ENCODE results near the gene POLR3GL.
A peak's percentile ranks its signal among the peaks of the same experiment; 100 is the strongest.
"Not testable (repeated sequence)": the region's sequence is repeated elsewhere in the genome, so short reads cannot be mapped to it uniquely, and the experiment has no call there.

Gene POLR3GL, protein sequence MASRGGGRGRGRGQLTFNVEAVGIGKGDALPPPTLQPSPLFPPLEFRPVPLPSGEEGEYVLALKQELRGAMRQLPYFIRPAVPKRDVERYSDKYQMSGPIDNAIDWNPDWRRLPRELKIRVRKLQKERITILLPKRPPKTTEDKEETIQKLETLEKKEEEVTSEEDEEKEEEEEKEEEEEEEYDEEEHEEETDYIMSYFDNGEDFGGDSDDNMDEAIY

DNA sequence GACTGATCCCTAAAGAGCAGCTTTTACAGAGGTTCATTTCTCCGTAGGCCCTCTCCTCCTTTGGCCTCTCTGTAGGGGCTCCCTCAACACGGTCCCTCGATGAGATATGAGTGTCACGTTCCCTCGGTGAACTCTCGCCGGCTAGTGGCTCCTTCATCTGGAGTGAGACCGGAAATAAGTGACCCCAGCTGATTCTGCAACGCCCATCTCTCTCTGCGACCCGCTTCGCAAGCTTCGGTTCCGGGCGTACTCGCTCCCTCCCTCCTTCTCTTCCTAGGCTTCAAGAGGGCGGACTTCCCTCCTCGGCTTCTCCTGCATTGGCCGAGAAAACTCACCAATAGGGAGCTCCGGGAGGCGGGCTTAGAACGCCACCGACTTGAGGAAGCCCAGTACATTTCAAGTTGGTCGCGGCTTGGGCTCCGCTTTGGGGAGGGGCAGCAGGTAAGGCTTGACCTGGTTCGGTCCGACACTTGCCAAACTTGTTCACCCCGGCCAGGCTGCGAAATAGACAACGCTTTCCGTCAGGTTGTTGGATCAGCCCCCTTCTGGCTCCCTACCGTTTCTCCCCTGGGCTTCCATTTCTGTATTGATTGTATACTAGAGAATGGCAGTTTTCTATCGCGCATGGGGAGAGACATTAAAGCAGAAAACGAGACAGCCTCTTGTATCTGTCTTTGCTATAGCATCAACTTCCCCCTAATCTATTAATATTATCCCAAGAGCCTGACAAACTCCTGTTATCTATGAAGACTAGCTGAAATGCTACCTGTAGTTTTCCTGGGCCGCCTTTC lies at the start of gene POLR3GL, which contains the start of gene ANKRD34A:
Gene POLR3GL (plus strand): TSS at position 363 of the 791 bp plus-strand sequence. CDS start 10,176 bp downstream, outside the sequence.
Gene ANKRD34A (minus strand): TSS at position 248 of the 791 bp plus-strand sequence. CDS start 2,816 bp downstream, outside the sequence.
- peak; percentile 98 for DNase-seq (ENCODE audit: low spot score)

DNA sequence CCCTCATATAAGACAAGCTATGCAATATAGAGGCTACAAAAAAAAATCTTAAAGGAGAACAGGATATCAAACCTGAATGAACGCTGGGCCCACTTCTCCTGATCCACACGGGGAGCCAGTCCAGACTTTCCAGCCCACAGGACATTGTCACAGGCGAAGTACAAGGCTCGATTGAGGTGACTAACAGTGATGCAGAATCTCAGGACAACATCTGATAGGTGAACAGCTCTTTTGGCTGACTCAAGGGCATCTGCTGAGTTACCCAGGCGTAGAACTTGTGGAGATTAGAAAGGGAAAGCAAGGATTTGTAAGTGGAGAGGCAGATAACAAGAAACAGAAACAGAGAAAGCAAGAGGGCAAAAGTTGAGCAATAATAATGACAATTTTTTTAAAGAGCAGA lies 47.7 kb upstream of the POLR3GL start:
- no peak for DNase-seq (ENCODE audit: low spot score)

DNA sequence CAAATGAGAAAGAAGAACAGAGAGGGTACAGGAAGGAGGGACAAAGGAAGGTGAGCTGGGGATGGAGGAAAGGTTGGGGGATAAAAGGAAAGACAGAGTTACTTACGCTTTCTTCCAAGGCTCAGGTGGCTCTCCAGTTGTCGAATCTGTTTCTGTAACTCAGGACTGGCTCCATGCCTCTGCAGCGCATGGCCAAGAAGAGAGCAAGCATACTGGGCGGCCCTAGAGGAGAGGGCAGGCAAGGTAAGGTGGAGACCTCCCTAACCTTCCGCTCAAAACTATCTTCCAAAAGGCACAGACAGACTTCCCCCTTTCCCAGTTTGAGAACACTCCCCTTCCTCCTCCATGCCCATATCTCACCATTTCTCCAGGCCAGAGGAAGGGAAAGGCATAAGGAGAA lies 46.9 kb upstream of the POLR3GL start:
- no peak for DNase-seq (ENCODE audit: low spot score)

DNA sequence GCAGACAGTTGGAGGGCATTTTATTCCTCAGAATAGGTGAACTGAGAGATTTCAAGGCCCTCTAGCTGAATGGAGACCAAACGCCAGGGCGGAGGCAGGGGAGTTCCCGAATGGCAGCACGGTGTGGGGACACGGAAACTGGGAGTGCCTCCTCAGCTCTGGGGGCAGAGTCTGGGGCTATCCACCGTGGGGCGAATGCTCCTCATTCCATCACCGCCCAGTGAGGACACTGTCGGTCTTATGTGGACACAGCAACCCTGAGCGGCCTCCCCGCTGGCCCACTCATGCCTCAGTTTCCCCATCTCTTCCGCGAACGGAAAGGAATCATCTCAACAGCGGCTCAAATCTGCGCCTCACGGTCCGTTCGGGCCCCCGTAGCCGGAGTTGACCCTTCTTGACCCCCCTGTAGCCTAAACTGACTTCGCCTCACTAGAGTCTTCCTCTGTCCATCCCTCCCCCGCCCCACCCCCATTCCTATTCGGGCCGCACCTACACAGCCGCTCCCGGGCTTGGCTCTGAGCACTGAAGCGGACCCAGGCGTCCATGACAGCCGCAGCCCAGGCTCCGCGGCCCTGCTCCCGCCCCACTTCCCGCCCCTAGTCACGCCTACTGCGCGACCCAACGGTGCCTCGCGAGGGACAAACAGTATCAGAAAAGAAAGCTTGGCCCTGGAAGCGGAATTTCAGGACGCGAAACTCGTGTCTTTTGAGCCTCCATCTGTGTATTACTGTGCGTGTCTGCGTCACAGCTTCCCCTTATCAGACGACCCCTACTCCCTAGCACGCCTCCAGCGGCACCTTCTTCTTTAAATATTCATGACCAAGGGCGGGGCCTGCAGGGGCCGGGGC lies 46.1 kb upstream of the POLR3GL start, which contains the start of gene PEX11B:
Gene PEX11B (minus strand): TSS at position 574 of the 848 bp plus-strand sequence. CDS start 29 bp downstream, at position 545.
- DNase-seq (ENCODE audit: low spot score), result peak; percentile 89

DNA sequence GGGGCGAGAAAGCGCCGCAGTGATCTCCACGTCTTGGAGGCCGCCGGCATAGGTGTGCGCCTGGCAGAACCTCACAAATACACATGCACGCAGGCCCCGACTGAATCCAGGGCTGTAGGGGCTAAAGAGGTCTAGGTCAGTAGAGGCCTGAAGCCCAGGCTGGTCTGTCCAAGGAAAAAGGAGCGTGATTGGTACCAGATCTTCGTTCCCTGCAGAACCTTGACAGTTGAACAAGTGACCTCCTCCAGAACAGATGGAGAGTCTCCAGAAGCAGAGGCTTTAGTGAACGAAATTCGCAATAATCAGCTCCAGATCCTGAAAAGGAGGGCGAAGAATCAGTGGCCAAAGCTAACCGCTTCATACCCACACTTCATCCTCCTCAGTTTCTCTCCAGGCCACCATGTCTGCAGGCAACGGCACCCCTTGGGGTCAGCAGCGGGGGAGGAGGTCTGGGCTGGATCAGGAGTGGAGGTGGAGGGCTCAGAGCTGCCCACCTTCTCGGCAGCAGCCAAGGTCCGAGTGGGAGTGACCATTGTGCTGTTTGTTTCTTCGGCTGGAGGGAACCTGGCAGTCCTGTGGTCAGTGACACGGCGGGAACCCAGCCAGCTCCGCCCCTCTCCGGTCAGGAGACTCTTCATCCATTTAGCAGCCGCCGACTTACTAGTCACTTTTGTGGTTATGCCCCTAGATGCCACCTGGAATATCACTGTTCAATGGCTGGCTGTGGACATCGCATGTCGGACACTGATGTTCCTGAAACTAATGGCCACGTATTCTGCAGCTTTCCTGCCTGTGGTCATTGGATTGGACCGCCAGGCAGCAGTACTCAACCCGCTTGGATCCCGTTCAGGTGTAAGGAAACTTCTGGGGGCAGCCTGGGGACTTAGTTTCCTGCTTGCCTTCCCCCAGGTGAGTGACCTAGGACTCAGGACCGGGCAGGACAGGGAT lies 45.2 kb upstream of the POLR3GL start:
- peak; percentile 39 for DNase-seq (ENCODE audit: low spot score)

DNA sequence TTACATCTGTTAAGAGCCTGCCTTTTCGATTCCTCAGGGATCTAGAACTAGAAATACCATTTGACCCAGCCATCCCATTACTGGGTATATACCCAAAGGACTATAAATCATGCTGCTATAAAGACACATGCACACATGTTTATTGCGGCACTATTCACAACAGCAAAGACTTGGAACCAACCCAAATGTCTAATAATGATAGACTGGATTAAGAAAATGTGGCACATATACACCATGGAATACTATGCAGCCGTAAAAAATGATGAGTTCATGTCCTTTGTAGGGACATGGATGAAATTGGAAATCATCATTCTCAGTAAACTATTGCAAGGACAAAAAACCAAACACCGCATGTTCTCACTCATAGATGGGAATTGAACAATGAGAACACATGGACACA lies 44.2 kb upstream of the POLR3GL start:
- not testable (repeated sequence) for DNase-seq (ENCODE audit: low spot score)

DNA sequence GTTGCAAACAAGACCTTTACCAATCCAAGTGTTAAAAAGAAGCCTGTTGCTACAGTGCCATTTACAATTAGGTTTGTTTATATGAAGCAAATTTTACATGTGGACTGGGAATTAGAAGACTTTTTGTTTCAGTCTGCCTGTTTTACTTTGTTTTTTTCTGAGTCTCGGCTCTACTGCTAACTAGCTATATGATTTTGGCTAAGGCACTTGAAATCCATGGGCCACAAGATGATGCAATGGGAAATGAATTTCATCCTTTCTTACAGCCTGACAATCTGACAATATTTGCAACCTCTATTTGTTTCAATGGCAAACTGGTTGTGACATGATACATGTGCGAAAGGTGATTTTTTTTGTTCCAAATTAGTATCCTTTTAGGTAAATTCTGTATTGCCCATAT lies 42.2 kb upstream of the POLR3GL start:
- no peak for DNase-seq (ENCODE audit: low spot score)

DNA sequence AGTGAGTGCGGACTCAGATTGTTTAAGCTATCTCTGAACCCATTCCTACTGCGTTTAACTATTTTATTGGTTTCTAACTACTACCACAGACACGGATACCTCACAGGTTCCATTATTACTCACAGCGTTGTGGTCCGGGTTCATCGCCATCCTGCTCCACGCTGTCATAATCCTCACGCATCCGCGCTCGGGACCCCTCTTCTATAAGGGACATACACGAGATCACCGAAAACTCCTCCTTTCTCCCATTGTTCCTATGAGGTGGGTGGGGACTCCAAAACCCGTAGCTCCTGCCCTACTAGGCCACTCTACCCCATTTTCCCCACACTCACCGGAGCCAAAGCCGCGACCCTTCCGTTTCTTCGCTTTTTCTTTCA lies 37.8 kb upstream of the POLR3GL start:
- no peak for DNase-seq (ENCODE audit: low spot score)

DNA sequence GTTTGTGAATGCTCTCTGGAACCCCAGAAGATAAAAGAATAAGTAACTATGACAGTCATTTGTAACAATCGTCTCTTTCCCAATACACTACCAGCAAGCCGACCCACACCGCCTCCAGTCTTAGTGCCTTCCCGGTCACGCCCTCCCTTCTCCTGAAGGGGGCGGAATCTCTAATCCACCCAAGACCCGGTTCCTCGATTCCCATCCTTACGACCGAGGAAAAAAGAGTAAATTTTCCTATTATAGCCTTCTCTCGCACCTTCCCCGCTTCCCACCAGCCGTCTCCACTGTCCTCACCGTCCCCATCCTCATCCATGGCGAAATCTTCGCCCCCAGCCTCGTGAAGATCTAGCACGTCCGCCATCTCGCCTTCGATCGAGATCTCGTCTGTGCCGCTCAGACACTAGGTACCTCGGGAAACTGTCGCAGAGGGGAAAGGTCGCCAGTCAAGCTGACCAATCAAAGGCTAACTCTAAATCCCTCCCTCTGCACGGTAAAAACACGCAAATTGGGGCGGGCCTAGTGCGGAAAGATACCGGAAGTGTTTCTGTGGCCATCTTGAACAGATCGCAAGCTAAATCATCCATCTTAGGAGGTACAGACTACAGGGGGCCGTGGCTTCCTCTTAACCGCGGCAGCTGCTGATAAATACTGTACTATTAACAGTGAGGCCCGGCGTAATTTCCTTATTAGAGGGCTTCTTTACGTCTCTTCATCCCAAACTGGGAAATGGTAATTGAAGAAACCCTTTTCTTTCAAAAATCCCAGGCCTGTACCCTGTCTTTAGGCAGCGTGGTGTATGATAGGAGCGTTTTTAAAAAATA lies 37.2 kb upstream of the POLR3GL start, which contains the start of gene RBM8A:
Gene RBM8A (minus strand): TSS at position 422 of the 824 bp plus-strand sequence. CDS start 58 bp downstream, at position 364.
- peak; percentile 98 for DNase-seq (ENCODE audit: low spot score)

DNA sequence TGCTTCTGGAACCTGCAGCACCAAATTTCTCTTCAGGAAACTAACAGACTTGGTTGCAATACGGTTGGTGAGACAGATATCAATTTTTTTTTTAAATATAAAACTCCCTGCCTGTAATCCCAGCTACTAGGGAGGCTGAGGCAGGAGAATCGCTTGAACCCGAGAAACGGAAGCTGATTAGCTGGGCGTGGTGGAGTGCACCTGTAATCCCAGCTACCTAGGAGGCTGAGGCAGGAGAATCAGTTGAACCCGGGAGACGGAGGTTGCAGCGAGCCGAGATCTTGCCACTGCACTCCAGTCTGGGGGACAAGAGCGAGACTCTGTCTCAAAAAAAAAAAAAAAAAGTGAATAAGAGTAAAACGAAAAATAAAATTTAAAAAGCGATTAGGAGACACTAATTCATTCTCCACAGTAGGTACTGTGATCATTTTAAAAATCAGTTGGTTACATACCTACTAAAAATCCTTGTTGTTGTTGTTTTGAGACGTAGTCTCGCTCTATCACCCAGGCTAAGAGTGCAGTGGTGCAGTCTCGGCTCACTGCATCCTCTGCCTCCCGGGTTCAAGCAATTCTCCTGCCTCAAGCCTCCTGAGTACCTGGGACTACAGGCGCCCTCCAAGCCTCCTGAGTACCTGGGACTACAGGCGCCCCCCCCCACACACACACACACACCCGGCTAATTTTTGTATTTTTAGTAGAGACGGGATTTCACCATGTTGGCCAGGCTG lies 36.4 kb upstream of the POLR3GL start:
- no peak for DNase-seq (ENCODE audit: low spot score)

DNA sequence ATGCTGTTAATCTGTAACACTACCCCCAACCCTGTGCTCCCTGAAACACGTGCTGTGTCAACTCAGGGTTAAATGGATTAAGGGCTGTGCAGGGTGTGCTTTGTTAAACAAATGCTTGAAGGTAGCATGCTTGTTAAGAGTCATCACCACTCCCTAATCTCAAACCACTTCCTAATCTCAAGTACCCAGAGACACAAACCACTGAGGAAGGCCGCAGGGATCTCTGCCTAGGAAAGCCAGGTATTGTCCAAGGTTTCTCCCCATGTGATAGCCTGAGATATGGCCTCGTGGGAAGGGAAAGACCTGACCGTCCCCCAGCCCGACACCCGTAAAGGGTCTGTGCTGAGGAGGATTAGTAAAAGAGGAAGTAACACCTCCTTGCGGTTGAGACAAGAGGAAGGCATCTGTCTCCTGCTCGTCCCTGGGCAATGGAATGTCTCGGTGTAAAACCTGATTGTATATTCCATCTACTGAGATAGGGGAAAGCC lies 31.9 kb upstream of the POLR3GL start:
- not testable (repeated sequence) for DNase-seq (ENCODE audit: low spot score)

DNA sequence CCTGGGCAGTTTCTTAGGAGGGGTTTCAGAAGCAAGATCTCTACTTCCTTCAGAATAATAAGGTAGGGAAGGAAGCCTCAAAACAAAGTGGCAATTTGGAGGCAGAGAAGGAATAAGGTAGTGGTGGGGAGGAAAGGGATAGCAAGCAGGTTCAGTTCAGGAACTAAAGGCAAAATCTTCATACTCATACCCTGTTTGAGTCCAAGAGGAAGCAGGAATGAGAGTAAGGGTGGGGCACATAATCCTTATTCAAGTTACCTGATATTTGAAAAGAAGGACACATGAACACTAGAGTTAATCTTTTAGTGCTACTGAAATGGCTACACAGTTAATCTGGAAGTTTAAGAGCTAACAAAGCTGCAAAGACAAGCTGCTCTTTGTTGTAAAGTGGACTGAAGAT lies 28.8 kb upstream of the POLR3GL start:
- no peak for DNase-seq (ENCODE audit: low spot score)

DNA sequence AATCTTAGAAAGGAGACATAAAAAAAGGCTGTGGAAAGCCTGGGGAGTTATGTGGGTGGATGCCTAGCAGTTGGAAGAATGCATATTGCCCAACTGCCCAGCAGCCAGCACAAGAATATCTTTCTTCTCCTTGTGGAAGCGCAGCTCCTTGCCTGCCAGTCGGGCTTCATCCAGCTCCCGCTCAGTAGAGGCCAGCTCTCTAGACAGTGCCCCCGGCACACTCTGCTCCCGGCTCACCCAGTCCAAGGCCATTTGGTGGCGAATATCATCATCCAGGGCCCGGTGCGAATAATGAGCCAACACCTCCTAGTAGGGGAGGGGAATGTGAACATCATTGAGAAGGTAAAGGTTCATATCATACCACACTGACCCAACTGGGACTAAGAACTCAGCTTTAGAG lies 28.2 kb upstream of the POLR3GL start:
- no peak for DNase-seq (ENCODE audit: low spot score)

DNA sequence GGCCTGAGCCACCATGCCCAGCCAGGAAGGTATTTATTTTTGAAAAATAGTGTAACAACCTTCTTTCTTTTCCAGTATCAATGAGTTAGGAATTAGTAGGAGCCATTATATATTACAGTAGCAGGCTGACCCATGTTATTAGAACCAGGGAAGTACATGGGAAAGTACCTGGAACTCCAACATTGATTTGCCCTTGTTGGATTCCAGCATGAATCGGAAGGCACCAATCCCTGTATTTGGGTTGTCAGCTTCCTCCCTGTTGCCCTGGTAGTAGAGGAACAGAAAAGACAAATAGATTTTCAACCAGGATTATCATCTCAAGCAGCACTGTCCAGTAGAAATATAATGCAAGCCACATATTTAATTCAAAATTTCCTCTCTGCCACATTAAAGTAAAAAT lies 27.1 kb upstream of the POLR3GL start:
- DNase-seq (ENCODE audit: low spot score), result no peak

DNA sequence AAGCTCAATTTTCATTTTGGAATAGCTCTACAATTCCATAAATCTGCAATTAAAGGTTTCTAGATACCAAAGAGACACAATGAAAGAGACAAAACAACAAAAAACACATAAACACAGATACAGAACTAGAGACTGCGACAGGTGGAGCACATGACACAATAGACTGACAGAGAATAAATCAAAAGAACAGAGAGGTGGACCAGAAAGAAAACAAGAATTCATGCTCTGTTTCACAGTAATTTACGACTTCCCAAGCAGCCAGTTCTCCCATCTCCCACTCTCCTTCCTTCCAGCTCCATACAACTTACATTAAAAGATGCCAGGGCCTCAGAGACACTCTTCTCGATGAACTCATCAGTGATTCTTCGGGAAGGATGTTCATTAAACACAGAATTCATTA lies 22.1 kb upstream of the POLR3GL start:
- no peak for DNase-seq (ENCODE audit: low spot score)

DNA sequence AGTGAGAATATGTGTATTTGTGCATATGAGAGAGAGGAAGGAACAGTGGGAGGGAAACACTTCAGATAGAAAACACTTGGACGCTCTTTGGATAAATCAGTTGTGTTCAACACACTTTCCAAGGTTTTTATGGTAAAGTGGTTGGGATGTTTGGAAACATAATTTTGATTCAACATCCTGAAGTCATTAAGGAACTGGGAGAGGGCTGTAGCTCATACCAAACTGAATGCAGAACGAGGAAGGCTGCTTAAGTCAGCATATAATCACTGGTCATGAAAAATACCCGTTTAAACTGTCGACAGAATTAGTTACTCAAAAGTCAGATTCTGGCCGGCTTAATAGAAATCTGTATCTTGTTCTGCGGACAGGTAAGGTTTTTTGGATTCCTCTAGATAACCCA lies 21.6 kb upstream of the POLR3GL start:
- DNase-seq (ENCODE audit: low spot score), result no peak

DNA sequence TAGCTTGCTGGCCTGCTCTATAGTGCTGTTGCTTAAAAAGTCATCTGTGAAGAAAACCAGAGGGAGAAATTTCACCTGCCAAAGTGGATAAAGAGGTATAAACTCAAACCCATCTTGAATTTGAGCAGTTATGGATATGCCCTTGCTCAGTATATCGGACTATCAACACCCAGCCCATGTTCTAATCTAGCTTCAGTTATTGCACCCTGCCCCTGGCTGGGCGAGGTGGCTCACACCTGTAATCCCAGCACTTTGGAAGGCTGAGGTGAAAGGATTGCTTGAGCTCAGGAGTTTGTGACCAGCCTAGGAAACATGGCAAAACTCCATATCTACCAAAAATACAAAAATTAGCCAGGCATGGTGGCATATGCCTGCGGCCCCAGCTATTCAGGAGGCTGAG lies 20.0 kb upstream of the POLR3GL start:
- DNase-seq (ENCODE audit: low spot score), result no peak

DNA sequence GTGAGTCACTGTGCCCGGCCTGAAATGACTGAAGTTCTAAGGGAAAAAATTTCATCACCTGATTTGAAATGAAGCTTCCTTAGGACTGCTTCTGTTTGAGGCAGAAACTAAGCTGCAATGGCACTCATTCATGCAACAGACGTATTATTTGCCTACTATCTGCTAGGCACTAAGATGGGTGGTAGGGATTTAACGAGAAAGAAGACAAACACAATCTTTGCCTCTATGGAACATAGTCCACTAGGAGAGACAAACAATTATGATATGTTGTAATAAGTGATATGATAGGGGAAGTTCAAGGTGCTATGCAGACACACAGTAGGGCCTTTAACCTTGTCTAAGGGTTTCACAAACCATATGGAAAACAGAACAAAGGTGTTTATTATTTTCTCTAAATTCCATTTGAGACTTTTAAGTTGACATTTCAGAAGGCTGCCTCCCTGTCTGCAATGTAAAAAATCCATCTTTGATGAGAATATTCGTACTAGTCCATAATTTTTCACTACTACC lies 18.0 kb upstream of the POLR3GL start:
- no peak for DNase-seq (ENCODE audit: low spot score)

DNA sequence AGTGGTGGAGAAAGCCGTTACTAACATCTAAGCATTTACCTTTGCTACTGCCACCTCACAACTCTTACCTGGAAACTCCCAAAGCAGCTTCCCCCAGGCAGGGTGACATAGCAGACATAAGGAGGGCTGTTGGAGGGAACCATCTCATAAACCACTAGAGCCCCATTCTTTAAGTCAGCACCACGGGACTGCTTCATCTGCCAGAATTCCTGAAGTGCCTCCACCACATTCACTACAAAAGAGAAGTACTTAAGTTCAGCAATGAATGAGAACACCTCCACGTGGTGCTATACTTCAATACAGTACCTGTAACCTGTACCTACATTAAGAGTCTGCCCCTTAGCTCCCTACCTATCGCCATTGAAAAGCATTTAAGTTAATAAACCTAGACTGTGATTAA lies 16.9 kb upstream of the POLR3GL start:
- no peak for DNase-seq (ENCODE audit: low spot score)
